Endothelial cell of umbilical vein (primary cell): ENCODE measurements around the gene PDE8B. TPM values are rescaled to one million over a fixed set of nuclear protein-coding genes. Genes with fewer than 3 reads are reported as not detected.

Experiments
- BruUV-seq: library from RNA; stranded (reverse); fragments of 400-500 nt; replicated peaks from 2 replicates; lab custom pipeline; 2021; lab: Mats Ljungman, UMichigan
- CTCF ChIA-PET: fragments of 300-600, 350-600 bp; sonication (Branson Sonifier 250); formaldehyde crosslinking; loops from one replicate; lab custom pipeline; 2021; ENCODE audit warnings: antibody characterized with exemption, inconsistent platforms; lab: Charles Lee
- POLR2A ChIA-PET: fragments of 300-600, 350-600 bp; sonication (Branson Sonifier 250); formaldehyde crosslinking; loops from one replicate; lab custom pipeline; 2021; ENCODE audit warnings: antibody characterized with exemption, inconsistent platforms; lab: Charles Lee
- DNase-seq: peaks from one replicate; pipeline ENCODE4 v3.0.0-alpha.2; 2011; ENCODE audit warnings: low read depth, low spot score
- FAIRE-seq: peaks from 2 replicates; lab custom pipeline; 2011; peaks lifted over from hg19 to GRCh38; lab: Jason Lieb, UNC
- H2AFZ ChIP-seq: 2 replicates; pipeline ENCODE4 v1.6.0; 2012; ENCODE audit warnings: low read depth, low read length, control low read depth, inconsistent platforms
- H3K27ac ChIP-seq: 2 replicates; pipeline ENCODE4 v1.5.1; 2011; ENCODE audit warnings: low read depth, mild to moderate bottlenecking, control low read depth, low read length, moderate library complexity; ENCODE audit not compliant: insufficient read depth
- H3K27me3 ChIP-seq, 2 experiments: 2 replicates each; pipeline versions ENCODE4 v1.6.0 to v1.6.1; 2011; ENCODE audit warnings: low read length in 2 of 2, mixed read lengths in 1 of 2; ENCODE audit not compliant: control insufficient read depth in 2 of 2, insufficient read depth in 2 of 2
- H3K36me3 ChIP-seq, 2 experiments: 2 replicates in 1 of 2; 3 replicates in 1 of 2; pipeline ENCODE4 v1.5.1; 2011; ENCODE audit warnings: low read length in 2 of 2, mild to moderate bottlenecking in 1 of 2, moderate library complexity in 1 of 2; ENCODE audit not compliant: control insufficient read depth in 2 of 2, insufficient read depth in 2 of 2; ENCODE audit errors: extremely low read depth in 1 of 2
- H3K4me1 ChIP-seq: 3 replicates; pipeline ENCODE4 v1.5.1; 2011; ENCODE audit warnings: mild to moderate bottlenecking, low read length; ENCODE audit not compliant: control insufficient read depth, insufficient read depth; ENCODE audit errors: extremely low read depth
- H3K4me2 ChIP-seq: 2 replicates; pipeline ENCODE4 v1.6.1; 2011; ENCODE audit warnings: low read length, control low read depth, mixed read lengths; ENCODE audit not compliant: insufficient read depth
- H3K4me3 ChIP-seq, 3 experiments: fragments of 200-600 bp in 1 of 3; sonication (generic), shearing (Covaris generic) in 1 of 3; replicated peaks in 1 of 3; 2 replicates each; pipeline ENCODE4 v1.5.1; 2011 to 2016; ENCODE audit warnings: control low read depth in 3 of 3, low read length in 3 of 3, mild to moderate bottlenecking in 2 of 3, inconsistent platforms in 1 of 3, low read depth in 1 of 3, moderate library complexity in 1 of 3; ENCODE audit not compliant: insufficient read depth in 1 of 3
- H3K79me2 ChIP-seq: 2 replicates; pipeline ENCODE4 v1.6.0; 2012; ENCODE audit warnings: low read length, inconsistent platforms; ENCODE audit not compliant: control insufficient read depth, insufficient read depth
- H3K9ac ChIP-seq: replicated peaks from 2 replicates; pipeline ENCODE3; 2011; ENCODE audit warnings: low read length, control low read depth; ENCODE audit not compliant: insufficient read depth; ENCODE audit errors: extremely low read depth
- H3K9me1 ChIP-seq: replicated peaks from 3 replicates; pipeline ENCODE4 v1.6.0; 2011; ENCODE audit warnings: mild to moderate bottlenecking, low read length; ENCODE audit not compliant: control insufficient read depth, insufficient read depth; ENCODE audit errors: extremely low read depth
- H3K9me3 ChIP-seq: replicated peaks from 2 replicates; pipeline ENCODE4 v1.5.1; 2012; ENCODE audit warnings: low read length, inconsistent platforms; ENCODE audit not compliant: control insufficient read depth, insufficient read depth
- H4K20me1 ChIP-seq: replicated peaks from 2 replicates; pipeline ENCODE3; 2011; ENCODE audit warnings: mild to moderate bottlenecking, low read length; ENCODE audit not compliant: control insufficient read depth, insufficient read depth; ENCODE audit errors: extremely low read depth
- EZH2 ChIP-seq: IDR thresholded peaks from 2 replicates; pipeline ENCODE4 v1.6.1; 2012; ENCODE audit warnings: borderline replicate concordance, low read depth, mild to moderate bottlenecking, moderate library complexity, low read length, inconsistent platforms; ENCODE audit not compliant: severe bottlenecking
- FOS ChIP-seq: IDR thresholded peaks from 2 replicates; pipeline ENCODE4 v1.6.1; 2011; ENCODE audit warnings: mild to moderate bottlenecking, low read length, moderate library complexity, borderline replicate concordance; ENCODE audit not compliant: insufficient read depth
- GATA2 ChIP-seq: IDR thresholded peaks from 2 replicates; pipeline ENCODE4 v1.7.0; 2011; ENCODE audit warnings: low read depth, mild to moderate bottlenecking, moderate library complexity, mixed read lengths, low read length; ENCODE audit not compliant: insufficient read length, insufficient read depth
- JUN ChIP-seq: IDR thresholded peaks from 2 replicates; pipeline ENCODE4 v1.6.1; 2011; ENCODE audit warnings: borderline replicate concordance, low read depth; ENCODE audit not compliant: insufficient read length, insufficient read depth
- MAX ChIP-seq: IDR thresholded peaks from 2 replicates; pipeline ENCODE4 v1.6.1; 2011; ENCODE audit not compliant: insufficient read depth, insufficient read length
- POLR2A ChIP-seq: IDR thresholded peaks from 2 replicates; pipeline ENCODE4 v1.6.1; 2012; ENCODE audit warnings: low read depth, mild to moderate bottlenecking, control low read depth, low read length
- POLR2AphosphoS5 ChIP-seq: IDR thresholded peaks from 2 replicates; pipeline ENCODE4 v1.6.1; 2012; ENCODE audit warnings: low read depth, mild to moderate bottlenecking, control low read depth, low read length, moderate library complexity; ENCODE audit not compliant: insufficient read depth
- dilution Hi-C: fragments of 300-500 bp; cut with MboI; formaldehyde crosslinking; loops from one replicate; pipeline ENCODE4 v1.15.0; 2019; ENCODE audit warnings: low sequenced_read_pairs; ENCODE audit not compliant: extremely low pct_ligation_motif_present
- intact Hi-C: fragments of 100-400 bp; cut with micrococcal nuclease; formaldehyde crosslinking; loops from one replicate; pipeline ENCODE4 v1.10.0; 2022
- polyA plus RNA-seq, 4 experiments: library from polyadenylated mRNA; depleted of rRNA in 3 of 4; stranded (reverse) in 3 of 4; unstranded in 1 of 4; fragments of >200 nt; gene quantifications; 2 replicates each; pipeline versions ENCODE4 v1.2.1 to v1.2.3, GENCODE V29; 2011 to 2012; ENCODE audit warnings: missing spikeins in 1 of 4
- total RNA-seq: library from RNA; stranded (reverse); gene quantifications from 2 replicates; pipeline ENCODE4 v1.2.3, GENCODE V29; 2021
- TF ChIP-seq, protein P1 (sequence below), 2 donors: IDR thresholded peaks; 1 replicate in 1 of 2; 2 replicates in 1 of 2; pipeline ENCODE4 v1.5.1; 2011; ENCODE audit warnings: low read length in 2 of 2, mild to moderate bottlenecking in 2 of 2, moderate library complexity in 2 of 2, control low read depth in 1 of 2, inconsistent platforms in 1 of 2, low read depth in 1 of 2; ENCODE audit not compliant: insufficient read depth in 1 of 2; ENCODE audit errors: extremely low read depth in 1 of 2

Gene PDE8B
- total and polyA plus RNA-seq, 2 donors (not counting 3 experiments of a cell fraction or from before 2014, with no cell fraction given), result not detected

- Histone ChIP-seq H3K36me3 (no peaks in the 10 kb centered on the region), H3K79me2 (no peaks in the 10 kb centered on the region), H3K9me1 (no peaks in the 10 kb centered on the region), H3K4me2 (no peak overlapping the region), H3K27me3 (no peaks in the 10 kb centered on the region), H3K9me3 (no peaks in the 10 kb centered on the region), H2AFZ (no peak overlapping the region), H3K27ac (no peak overlapping the region), H3K4me1 (no peaks in the 10 kb centered on the region), H3K9ac (no peak overlapping the region), H4K20me1 (no peaks in the 10 kb centered on the region), H3K4me3 (no peak overlapping the region)
- CTCF ChIA-PET, result no interaction called here
- DNase-seq (no peak), FAIRE-seq (no peak)
- BruUV-seq, result no TSS peak
- TF ChIP-seq GATA2 (no peak), FOS (no peak), EZH2 (no peak), MAX (no peak), POLR2A (no peak), JUN (no peak), POLR2AphosphoS5 (no peak)
- TF ChIP-seq, protein P1, sequence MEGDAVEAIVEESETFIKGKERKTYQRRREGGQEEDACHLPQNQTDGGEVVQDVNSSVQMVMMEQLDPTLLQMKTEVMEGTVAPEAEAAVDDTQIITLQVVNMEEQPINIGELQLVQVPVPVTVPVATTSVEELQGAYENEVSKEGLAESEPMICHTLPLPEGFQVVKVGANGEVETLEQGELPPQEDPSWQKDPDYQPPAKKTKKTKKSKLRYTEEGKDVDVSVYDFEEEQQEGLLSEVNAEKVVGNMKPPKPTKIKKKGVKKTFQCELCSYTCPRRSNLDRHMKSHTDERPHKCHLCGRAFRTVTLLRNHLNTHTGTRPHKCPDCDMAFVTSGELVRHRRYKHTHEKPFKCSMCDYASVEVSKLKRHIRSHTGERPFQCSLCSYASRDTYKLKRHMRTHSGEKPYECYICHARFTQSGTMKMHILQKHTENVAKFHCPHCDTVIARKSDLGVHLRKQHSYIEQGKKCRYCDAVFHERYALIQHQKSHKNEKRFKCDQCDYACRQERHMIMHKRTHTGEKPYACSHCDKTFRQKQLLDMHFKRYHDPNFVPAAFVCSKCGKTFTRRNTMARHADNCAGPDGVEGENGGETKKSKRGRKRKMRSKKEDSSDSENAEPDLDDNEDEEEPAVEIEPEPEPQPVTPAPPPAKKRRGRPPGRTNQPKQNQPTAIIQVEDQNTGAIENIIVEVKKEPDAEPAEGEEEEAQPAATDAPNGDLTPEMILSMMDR (IDR thresholded peaks at IDR 0.05; ENCODE audit: extremely low read depth in 1 of 2, insufficient read depth in 1 of 2, low read depth in 1 of 2, low read length in 2 of 2), result no peak
- dilution Hi-C loops, result no loop called here
- intact Hi-C loops, result no loop called here
- POLR2A ChIA-PET, result no interaction called here
Observed at GRCh38 chr5:77360973-77361372, 150.5 kb downstream of the PDE8B start.
